GM19238 (cell line): Measurements from ENCODE around the gene ASIC4.

Experiments
- DNase-seq: peaks from one replicate; pipeline ENCODE4 v3.0.0; 2011; ENCODE audit warnings: low spot score; ENCODE audit not compliant: insufficient read length

The ASIC4 gene

GRCh38 chr2:219497495-219498279 lies 16.6 kb upstream of the ASIC4 start:
- DNase-seq, result peak; percentile 56

GRCh38 chr2:219498280-219499057 lies 15.8 kb upstream of the ASIC4 start, which contains the start of gene GMPPA:
TSS of gene GMPPA (plus strand) at chr2:219498891. CDS start at chr2:219499976, 1,085 bp downstream.
- peak; percentile 99 for DNase-seq

GRCh38 chr2:219499058-219499307 lies 15.3 kb upstream of the ASIC4 start:
- DNase-seq, result no peak

- DNase-seq, result no peak
Measured at GRCh38 chr2:219499555-219499954, 14.7 kb upstream of the ASIC4 start.

- DNase-seq, result no peak
Measured at GRCh38 chr2:219500135-219500534, 14.1 kb upstream of the ASIC4 start.

- no peak for DNase-seq
Measured at GRCh38 chr2:219501849-219502248, 12.4 kb upstream of the ASIC4 start.

- no peak for DNase-seq
Measured at GRCh38 chr2:219502618-219503017, 11.7 kb upstream of the ASIC4 start.

GRCh38 chr2:219505585-219505984 lies 8.7 kb upstream of the ASIC4 start:
- DNase-seq, result no peak

- DNase-seq, result no peak
Measured at GRCh38 chr2:219506153-219506801, 8.0 kb upstream of the ASIC4 start.

- DNase-seq, result no peak
Measured at GRCh38 chr2:219506802-219507526, 7.3 kb upstream of the ASIC4 start.

GRCh38 chr2:219507581-219508443 lies 6.5 kb upstream of the ASIC4 start:
- no peak for DNase-seq

- DNase-seq, result no peak
Measured at GRCh38 chr2:219508444-219508734, 5.9 kb upstream of the ASIC4 start.

GRCh38 chr2:219508971-219509779 lies 5.1 kb upstream of the ASIC4 start:
- DNase-seq, result no peak

- DNase-seq, result peak; percentile 54
Measured at GRCh38 chr2:219509780-219510511, 4.3 kb upstream of the ASIC4 start.

GRCh38 chr2:219510512-219511135 lies 3.7 kb upstream of the ASIC4 start:
- no peak for DNase-seq

GRCh38 chr2:219511547-219512325 lies 2.5 kb upstream of the ASIC4 start:
- no peak for DNase-seq

GRCh38 chr2:219512524-219513216 lies 1.6 kb upstream of the ASIC4 start:
- no peak for DNase-seq

- DNase-seq, result no peak
Measured at GRCh38 chr2:219513787-219514186, 495 bp upstream of the ASIC4 start.
